ENCODE measurements around the gene APBA2.

The APBA2 gene

DNA sequence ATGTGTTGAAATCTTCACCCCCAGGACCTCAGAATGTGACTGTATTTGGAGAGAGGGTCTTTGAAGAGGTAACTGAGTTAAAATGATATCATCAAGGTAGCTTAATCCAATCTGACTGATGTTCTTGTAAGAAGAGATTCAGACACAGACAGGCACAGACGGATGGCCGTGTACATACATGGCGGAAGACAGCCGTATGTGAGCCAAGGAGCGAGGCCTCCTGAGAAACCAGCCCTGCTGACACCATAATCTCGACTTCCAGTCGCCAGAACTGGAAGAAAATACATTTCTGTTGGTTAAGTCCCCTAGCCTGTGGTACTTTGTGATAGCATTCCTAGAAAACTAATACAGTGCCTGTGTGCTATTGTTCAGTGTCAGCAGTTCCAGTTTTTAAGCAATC is 73.6 kb downstream of the APBA2 start:
- DNase-seq = no peak

DNA sequence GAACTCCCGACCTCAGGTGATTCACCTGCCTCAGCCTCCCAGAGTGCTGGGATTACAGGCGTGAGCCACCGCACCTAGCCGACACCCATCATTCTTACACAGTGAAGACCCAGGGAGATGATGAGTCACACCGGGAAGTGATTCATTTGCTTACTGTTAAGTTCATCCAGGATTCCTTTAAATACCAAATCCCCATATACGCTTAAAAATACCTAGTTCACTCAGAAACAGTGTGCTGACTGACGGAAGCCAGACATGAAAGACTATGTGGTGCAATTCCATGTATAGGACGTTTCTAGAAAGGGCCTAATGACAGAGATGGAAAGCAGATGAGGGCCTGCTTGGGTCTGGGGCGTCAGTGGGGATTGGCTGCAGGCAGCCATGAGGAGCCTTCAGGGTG is 75.2 kb downstream of the APBA2 start:
- no peak for DNase-seq

DNA sequence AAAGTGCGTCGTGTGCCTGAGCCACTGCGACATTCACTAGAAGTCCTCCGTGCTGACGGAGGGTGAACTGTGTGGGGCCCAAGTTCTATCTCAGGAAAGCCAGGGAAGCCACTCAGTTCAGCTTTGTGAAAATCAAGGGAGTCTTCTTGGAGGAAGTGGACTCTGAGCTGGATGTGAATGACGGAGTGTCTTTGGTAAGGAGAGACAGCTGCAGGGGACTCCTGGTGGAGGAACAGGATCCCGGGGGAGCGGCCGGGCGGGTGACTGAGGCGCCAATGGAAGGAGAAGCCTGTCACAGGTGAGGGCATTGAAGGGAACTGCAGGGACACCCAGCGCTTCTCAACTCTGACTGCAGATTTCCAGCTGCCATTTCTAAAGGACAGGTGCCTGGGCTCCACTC is 75.6 kb downstream of the APBA2 start:
- no peak for DNase-seq

DNA sequence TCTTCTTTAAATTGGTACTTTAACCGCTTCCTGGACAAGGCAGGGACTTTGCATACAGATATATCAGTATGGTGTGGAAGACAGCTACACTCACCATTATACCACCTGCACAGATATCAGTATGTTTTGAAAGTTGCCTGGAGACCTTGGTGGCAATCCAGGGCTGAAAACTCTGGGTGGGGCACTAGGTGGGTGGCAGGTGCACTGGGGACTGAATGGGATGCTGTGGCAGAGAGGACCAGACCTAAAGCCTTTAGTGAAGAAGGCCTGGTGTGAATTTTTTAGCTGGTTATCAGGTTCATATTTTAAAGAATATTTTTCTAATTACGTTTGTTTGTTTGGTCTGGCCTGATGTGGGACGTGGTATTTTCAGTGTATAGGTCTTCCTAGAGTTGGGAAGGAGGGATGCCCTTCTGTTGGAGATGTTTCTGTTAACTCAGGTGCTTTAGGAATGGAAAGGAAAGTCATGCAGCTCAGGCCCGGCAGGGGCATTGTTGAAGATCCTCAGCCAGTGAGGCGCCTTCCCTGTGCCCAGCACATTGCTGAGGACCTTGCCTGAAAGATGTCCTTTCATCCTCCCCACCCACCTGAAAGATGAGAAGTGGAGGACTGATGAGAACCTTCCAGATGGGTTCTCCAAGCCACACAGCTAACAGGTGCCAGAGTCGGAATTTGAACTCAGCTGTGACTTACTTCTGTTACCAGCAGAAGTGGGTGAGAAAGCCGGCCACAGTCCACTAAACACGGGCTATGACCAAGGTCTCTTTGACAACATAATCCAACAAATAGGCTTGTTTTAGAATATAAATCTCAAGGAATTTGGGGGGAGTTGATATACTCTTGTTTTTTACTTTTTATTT is 77.3 kb downstream of the APBA2 start:
- no peak for DNase-seq

DNA sequence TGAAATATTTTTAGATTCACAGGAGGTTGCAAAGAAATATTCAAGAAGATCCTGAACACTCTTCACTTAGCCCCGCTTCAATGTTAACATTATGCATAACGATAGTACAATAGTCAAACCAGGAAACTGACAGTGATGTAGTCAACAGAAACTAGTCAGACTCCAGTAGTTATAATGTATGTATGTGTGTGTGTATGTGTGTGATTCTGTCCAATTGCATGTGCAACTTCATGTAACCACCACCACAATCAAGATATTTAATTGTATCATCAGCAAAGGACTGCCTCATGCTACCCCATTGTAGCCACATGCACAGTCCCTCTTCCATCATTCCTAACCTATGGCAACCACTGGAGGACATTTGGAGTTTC is 77.9 kb downstream of the APBA2 start:
- no peak for DNase-seq

DNA sequence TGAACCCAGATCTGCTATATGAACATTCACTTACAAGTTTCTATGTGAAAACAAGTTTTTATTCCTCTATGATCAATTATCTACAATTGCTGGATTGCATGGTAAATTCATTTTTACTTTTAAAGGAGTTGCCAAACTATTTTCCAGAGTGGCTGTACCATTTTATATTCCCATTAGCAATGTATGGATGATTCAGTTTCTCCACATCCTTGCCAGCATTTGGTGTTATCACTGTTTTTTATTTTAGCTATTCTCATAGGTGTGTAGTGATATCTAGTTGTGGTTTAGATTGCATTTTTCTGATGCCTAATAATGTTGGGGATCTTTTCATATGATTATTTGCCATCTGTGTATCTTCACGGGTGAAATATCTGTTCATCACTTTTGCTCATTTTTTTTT is 78.3 kb downstream of the APBA2 start:
- no peak for DNase-seq

DNA sequence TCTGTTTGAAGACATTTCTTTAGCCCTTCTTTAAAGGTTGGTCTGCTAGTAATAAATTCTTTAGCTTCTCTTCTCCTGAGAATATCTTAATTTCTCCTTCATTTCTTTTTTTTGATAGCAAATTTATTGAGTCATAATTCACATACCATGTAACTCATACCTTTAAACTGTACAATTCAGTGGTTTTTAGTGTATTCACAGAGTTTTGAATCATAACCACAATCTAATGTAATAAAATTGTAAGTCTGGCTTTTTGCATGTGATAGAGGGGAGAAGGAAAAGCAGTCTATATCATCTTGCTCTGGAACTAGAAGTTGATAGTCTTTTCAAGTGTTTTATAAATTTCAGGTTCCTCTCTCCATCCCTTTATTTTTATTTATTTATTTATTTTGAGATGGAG is 81.3 kb downstream of the APBA2 start:
- no peak for DNase-seq

DNA sequence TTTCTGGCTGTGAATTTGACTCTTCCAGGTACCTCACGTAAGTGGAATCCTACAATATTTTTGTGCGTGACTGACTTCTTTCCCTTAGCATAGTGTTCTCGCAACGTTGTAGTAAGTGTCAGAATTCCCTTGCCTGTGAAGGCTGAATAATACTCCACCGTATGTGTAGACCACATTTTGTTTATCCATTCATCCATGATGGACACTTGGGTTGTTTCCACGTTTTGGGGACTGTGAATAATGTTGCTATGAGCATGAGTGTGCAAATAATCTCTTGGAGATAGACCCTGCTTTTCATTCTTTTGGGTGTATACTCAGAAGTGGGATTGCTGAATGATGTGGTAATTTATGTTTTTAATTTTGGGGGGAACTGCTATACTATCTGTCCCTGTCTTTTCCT is 82.2 kb downstream of the APBA2 start:
- no peak for DNase-seq

DNA sequence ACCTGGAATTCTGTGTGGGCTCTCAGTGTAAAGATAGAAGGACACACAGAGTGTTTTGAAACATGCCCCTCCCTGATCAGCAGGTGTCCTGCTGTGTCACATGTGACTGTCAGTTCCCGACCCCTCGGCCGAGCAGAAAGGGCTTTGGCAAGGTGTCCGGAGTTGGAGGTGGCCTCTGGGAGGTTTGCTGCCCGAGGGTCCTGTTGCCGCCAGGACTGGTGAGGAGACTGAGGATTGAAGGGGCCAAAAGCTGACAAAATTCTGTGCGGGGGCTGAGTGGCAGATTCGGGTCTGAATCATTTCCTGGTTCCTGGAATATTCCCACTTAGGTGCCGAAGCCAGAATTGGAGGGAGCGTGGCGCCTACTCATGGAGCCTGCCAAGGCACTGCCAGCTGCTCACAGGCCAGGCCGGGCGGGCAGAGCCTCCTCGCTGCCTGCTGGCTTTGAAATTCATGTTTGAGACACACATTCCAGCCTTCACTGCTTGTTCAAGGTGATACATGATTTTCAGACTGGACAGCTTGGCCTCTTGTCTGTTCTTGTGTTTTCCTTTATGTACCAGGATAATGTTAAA is 83.8 kb downstream of the APBA2 start:
- peak in 8 of 14 donors; percentile 16 to 80 (median 38) for DNase-seq

DNA sequence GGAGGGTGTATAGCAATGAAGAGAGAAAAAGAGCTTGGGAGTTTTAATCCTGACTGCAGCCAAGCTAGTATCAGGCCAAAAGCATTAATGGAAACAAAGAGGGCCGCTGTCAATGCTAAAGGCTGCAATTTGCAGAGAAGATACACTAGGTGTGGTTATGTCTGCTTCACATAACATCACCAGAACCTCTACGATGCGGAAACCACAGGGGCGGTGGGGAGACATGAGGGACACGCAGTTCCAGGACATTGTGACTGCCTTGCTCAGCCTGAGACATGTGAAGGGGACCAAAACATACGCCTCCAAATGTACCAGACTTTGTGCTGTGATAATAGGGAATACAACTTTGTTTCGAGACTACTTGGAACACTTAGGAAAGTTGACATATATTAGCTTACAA is 88.4 kb downstream of the APBA2 start:
- DNase-seq = no peak

DNA sequence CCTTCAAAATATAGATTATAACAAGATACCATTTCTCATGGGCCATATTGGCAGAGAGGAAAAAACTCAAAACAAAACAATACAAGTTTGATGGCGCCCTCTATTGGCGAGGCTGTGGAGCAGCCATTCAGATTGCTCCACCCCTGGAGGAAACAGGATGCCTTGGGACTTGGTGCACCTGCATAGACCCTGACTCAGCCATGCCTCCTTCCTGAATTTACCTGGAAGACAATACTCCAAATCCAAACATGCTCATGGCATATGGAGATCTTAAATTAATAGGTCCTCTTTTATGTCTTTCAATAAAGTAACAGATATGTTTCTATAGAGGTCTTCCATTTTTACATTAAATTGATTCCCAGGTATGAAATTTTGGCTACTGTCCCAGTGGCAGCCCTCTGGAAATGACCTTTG is 90.0 kb downstream of the APBA2 start:
- peak in 5 of 14 donors; percentile 19 to 43 (median 34) for DNase-seq

DNA sequence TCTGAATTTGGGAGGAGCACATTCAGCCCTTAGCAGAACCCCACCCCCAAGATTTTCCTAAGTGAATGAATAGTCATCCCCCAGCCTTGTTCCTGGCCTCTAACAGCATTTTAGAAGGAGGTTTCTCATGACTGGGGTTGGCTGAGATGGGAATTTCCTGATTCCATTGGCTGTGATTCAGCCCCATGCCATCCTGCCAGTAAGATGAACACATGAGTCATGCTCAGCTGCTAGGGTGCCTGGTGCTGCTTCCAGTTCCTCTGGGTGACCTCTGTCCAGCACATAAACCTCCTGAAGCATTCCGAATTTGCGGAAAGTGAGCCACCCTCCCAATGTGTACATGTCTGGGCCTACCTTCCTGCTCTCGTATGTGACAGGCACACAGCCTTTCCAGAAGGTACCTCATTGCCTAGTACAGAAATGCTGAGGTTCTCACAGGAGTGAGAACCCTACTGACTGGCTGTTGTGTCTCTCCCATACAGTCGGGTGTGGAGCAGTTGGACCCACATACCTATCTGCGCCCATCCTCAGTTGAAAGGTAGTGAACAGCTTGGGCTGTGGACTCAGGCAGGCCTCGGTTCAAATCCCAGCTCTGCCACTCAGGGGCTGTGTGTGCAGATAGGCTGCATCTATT is 91.7 kb downstream of the APBA2 start:
- peak in 12 of 14 donors; percentile 45 to 93 (median 74) for DNase-seq

DNA sequence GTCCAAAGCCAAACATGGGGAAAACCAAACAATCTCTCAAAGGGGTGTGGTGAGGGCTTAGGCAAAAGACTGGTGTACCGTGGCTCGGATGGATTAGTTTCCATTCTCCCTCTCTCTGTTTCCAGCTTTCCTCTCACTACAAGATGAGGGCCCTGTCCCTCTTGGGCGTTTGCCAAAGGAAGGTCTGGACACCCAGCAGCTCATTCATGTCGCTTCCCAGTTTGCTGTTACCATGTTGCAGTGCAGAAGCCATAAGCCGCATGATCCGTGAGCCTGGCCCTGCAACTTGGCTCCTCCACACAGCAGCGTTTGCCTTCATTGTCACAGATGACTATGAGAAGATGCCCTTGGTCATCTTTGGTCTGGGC is 92.2 kb downstream of the APBA2 start:
- peak in 2 of 14 donors; percentile 54 for DNase-seq

DNA sequence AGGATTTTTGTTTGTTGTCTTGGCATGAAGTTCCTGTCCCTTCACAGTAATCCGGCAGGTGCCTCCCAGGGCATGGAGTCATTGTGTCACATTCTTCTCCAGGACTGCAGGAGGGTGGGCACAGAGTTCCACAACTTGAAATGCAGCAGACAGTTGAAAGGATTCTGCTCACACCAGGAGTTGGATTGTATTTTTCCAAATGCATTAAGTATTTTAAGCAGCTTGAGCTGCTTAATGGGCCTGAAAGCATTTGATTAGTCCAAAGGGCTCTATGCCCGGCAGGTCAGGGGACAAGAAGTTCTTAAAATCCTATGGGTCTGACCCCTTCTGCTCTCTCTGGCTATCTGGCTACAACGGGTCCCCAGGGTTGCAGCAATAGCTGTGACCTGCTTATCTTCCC is 92.9 kb downstream of the APBA2 start:
- no peak for DNase-seq

DNA sequence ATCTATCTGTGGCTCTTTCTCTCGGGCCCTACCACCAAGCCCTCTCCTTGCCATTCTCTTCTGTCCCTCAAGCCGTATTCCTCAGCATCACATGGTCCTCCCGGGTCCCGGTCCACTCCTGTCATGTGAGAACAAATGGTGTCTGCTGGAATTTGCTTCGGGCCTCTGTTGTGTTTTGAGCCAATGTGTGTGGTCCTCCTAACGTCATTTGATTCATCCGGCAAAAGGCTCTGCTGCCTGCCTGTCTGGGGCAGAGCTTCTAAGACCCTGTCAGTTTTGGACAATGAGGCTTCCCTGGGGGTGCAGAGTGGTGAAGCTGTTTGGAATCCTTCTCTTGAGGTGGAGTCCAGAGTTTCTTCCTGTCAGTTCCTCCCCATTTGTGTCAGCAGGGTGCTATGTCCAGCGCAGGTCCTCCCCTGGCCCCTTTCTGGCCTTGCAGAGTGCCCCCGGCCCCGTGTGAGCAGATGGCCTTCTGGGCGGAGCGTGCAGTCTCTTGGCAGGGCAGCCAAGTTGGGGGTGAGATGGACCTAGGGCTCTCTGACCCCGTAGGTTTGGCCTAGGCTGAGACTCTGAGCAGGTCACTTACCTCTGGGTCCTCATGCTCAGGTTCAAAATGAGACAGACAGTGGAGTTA is 93.6 kb downstream of the APBA2 start:
- peak in 2 of 14 donors; percentile 34 to 40 for DNase-seq

DNA sequence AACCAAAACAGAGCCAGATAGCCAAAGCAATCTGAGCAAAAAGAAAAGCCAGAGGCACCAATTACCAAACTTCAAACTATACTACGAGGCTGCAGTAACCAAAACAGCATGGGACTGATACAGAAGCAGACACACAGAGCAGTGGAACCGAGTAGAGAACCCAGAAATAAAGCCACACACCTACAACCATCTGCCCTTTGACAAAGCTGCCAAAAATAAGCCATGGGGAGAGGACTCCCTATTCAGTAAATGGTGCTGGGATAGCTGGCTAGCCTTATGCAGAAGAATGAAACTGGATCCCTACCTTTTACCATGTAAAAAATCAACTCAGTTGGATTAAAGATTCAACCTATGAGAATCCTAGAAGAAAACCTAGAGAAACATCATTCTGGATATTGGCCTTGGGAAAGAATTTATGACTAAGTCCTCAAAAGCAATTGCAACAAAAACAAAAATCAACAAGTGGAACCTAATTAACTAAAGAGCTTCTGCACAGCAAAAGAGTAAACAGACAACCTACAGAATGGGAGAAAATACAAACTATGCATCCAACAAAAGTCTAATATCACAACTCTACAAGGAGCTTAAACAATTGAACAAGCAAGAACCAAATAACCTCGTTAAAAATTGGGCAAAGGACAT is 95.1 kb downstream of the APBA2 start:
- DNase-seq = peak in 1 of 14 donors; percentile 72

DNA sequence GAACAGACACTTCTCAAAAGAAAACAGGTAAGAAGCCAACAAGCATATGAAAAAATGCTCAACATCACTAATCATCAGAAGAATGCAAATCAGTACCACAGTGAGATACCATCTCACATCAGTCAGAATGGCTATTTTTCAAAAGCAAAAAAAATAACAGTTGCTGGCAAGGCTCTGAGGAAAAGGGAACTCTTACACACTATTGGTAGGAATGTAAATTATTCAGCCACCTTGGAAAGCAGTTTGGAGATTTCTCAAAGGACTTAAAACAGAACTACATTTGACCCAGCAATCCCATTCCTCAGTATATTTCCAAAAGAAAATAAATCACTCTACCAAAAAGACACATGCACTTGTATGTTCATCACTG is 95.6 kb downstream of the APBA2 start:
- no peak for DNase-seq

DNA sequence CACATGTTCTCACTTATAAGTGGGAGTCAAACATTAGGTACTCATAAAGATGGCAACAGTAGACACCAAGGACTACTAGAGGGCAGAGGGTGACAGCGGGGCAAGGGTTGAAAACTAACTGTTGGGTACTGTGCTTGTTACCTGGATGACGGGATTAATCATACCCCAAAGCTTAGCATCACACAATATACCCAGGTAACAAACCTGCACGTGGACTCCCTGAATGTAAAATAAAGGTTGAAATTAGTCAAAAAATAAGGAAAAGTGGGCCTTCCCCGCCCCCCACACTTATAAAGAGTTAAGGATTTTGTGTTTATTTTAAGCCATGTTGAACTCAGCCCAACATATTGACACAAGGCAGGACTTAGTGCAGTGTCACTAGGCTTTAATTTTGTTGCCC is 96.1 kb downstream of the APBA2 start:
- no peak for DNase-seq

DNA sequence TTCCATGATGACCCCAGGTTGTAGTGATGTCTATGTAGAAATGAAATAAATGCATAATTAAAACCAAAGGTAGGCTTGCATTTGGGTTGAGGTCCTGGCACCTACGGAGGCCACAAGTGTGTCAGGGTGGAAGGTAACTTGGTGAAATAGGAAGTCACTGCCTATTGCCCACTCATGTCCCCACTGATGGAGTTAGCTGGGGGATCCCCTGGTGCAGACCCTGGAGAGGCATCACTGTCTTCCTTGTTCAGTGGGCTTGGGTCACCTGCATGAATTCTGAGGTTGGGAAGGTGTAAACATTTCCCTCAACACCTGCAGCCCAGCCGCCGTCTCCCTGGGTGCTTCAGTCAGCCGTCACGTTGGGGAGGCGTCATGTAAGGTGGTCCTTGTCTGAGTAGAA is 97.1 kb downstream of the APBA2 start:
- no peak for DNase-seq

DNA sequence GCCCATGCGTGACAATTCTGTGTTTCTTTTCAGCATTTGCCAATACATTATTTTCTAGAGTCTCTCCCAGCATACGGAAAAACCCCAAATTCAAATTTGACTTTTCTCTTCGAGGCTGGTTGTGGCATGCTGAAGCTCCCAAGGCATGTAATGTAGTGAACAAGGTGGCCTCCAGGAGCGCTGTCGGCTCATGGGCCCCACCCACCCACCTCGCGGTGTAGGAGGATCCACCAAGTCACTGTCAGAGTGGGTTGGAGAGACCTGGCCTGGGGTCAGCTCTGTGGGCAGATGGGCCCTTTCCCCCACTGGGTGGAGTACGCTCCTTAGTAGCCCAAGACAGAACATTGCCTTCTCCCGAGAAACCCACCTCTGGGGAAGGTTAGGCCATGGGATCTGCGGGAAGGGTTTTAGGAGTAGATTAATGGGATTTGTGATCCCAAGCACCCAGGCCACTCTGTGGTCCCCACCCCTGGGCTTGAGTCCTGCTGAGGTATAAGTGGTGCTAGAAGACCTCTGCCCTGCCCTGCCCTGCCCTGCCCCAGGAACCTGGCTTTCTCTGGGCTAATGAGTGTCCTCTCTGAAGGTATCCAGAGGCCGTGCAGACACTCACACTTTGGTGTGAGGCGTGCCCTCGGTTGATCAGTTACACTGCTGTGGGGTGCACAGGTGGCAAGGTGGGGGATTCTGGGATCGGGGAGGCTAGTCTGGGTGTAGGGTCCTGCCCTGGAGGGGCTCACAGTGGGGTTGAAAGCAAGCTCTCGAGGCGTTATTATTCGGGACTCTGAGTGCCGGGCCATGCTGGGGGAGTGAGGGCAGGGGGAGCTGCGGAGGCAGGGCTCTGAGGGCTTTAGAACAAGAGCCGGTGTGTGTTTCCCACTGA is 97.9 kb downstream of the APBA2 start:
- no peak for DNase-seq

DNA sequence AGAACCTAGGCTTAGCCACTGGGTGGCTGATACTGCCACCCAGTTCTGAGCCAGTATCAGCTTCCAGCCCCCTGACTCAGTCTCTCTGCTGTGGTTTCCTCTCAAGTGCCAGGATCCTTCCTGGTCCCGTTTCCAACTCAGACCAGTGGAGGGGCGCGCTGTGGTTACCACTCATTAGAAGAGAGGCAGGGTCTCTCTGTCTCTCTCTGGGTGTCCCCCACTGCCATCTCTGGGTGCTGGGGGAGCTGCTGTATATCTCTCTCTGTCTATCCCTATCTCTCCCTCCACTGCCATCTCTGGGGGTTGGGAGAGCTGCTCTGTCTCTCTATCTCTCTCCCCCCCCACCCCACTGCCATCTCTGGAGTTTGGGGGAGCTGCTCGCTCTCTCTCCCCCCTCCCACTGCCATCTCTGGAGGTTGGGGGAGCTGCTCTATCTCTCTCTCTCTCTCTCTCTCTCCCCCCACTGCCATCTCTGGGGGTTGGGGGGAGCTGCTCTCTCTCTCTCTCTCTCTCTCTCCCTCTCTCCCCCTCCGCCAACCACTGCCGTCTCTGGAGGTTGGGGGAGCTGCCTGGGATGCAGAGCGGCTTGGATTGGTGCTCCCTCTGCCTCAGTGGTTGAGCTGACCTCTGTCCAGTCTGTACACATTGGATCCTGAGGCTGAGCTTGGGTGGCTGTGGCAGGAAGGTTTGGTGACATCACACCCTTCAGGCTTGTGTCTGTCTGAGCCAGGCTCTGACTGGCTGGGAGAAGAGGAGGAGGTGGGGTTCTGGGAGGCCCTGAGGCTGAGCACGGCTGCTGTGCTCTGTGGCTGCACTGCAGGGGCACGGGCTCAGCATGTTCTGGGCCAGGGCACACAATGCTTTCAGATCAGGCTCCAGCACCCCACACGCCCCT is 98.9 kb downstream of the APBA2 start:
- peak in 13 of 14 donors; percentile 24 to 92 (median 82) for DNase-seq

Measured in C1 segment of cervical spinal cord (tissue), 14 donors.